HepG2 (cell line): Measurements from ENCODE around the gene CLTCL1. TPM values are rescaled to one million over a fixed set of nuclear protein-coding genes. Genes with fewer than 3 reads are reported as not detected.

Experiments
- BCL6 ChIP-seq: IDR thresholded peaks from 2 replicates; pipeline ENCODE4 v1.6.1; 2016; ENCODE audit warnings: missing genetic modification reagents, missing compliant biosample characterization
- CBFB ChIP-seq: sonication (generic); formaldehyde crosslinking; IDR thresholded peaks from 2 replicates; pipeline ENCODE4 v1.4.0; 2020; ENCODE audit warnings: missing genetic modification reagents
- FLYWCH1 ChIP-seq: sonication (generic); formaldehyde crosslinking; IDR thresholded peaks from 2 replicates; pipeline ENCODE4 v1.8.1; 2023; ENCODE audit warnings: mild to moderate bottlenecking, missing genetic modification reagents
- HOXA9 ChIP-seq: sonication (generic); formaldehyde crosslinking; IDR thresholded peaks from 2 replicates; pipeline ENCODE4 v1.8.1; 2022; ENCODE audit warnings: missing genetic modification reagents, mild to moderate bottlenecking, moderate library complexity, borderline replicate concordance
- MATR3 ChIP-seq: sonication (generic); formaldehyde crosslinking; IDR thresholded peaks from 2 replicates; pipeline ENCODE4 v1.4.0; 2020; ENCODE audit warnings: missing genetic modification reagents
- NFYB ChIP-seq: sonication (generic); formaldehyde crosslinking; IDR thresholded peaks from 2 replicates; pipeline ENCODE4 v1.4.0; 2020; ENCODE audit warnings: missing genetic modification reagents
- NR2C2 ChIP-seq: sonication (generic); formaldehyde crosslinking; IDR thresholded peaks from 2 replicates; pipeline ENCODE4 v1.4.0; 2020; ENCODE audit warnings: missing genetic modification reagents, mild to moderate bottlenecking, moderate library complexity, borderline replicate concordance
- SAP130 ChIP-seq: IDR thresholded peaks from 2 replicates; pipeline ENCODE4 v1.6.1; 2016; ENCODE audit warnings: low read depth
- SMAD3 ChIP-seq: sonication (generic); formaldehyde crosslinking; IDR thresholded peaks from 2 replicates; pipeline ENCODE4 v1.4.0; 2020; ENCODE audit warnings: missing genetic modification reagents
- TMF1 ChIP-seq: sonication (generic); formaldehyde crosslinking; IDR thresholded peaks from 2 replicates; pipeline ENCODE4 v1.8.1; 2022; ENCODE audit warnings: low read depth, missing genetic modification reagents
- ZNF598 ChIP-seq: sonication (generic); formaldehyde crosslinking; IDR thresholded peaks from 2 replicates; pipeline ENCODE4 v1.5.1; 2020; ENCODE audit warnings: mild to moderate bottlenecking, missing genetic modification reagents, borderline replicate concordance
- ZNF709 ChIP-seq: sonication (generic); formaldehyde crosslinking; IDR thresholded peaks from 2 replicates; pipeline ENCODE4 v1.5.0; 2020; ENCODE audit warnings: mild to moderate bottlenecking, missing genetic modification reagents
- ZNF768 ChIP-seq: sonication (generic); formaldehyde crosslinking; IDR thresholded peaks from 2 replicates; pipeline ENCODE4 v1.4.0; 2020; ENCODE audit warnings: missing genetic modification reagents
- ZNF772 ChIP-seq: sonication (generic); formaldehyde crosslinking; IDR thresholded peaks from 2 replicates; pipeline ENCODE4 v1.5.0; 2020; ENCODE audit warnings: mild to moderate bottlenecking, missing genetic modification reagents
- ZSCAN21 ChIP-seq: sonication (generic); formaldehyde crosslinking; IDR thresholded peaks from 2 replicates; pipeline ENCODE4 v1.8.0; 2022; ENCODE audit warnings: mild to moderate bottlenecking, missing genetic modification reagents, moderate library complexity, borderline replicate concordance
- ZSCAN9 ChIP-seq: IDR thresholded peaks from 2 replicates; pipeline ENCODE4 v1.6.1; 2016; ENCODE audit warnings: borderline replicate concordance
- polyA plus RNA-seq, 8 experiments: library from polyadenylated mRNA; depleted of rRNA in 3 of 8; stranded (reverse) in 7 of 8; unstranded in 1 of 8; fragments of >200 nt; fragmentation: Illumina TruSeq in 4 of 8; extraction: Trizol in 4 of 8; gene quantifications; 2 replicates each; pipeline versions ENCODE4 v1.2.1 to v1.2.3, GENCODE V29; 2011 to 2016; ENCODE audit warnings: low read depth in 4 of 8, missing spikeins in 1 of 8, mixed read lengths in 1 of 8; ENCODE audit not compliant: insufficient read depth in 1 of 8
- total RNA-seq, 5 experiments: library from RNA; depleted of rRNA; stranded (reverse); fragments of >200 nt; fragmentation: Illumina TruSeq; extraction: Trizol; gene quantifications; 2 replicates each; pipeline ENCODE4 v1.2.3, GENCODE V29; 2016; ENCODE audit warnings: low read depth in 1 of 5
- TF ChIP-seq, protein P1 (sequence below): sonication (generic); formaldehyde crosslinking; IDR thresholded peaks from 2 replicates; pipeline ENCODE4 v1.5.1; 2020; ENCODE audit warnings: missing genetic modification reagents, mild to moderate bottlenecking, borderline replicate concordance
- TF ChIP-seq, protein P2 (sequence below): sonication (generic); formaldehyde crosslinking; IDR thresholded peaks from 2 replicates; pipeline ENCODE4 v1.5.1; 2020; ENCODE audit warnings: mild to moderate bottlenecking, moderate library complexity, missing genetic modification reagents
- TF ChIP-seq, protein P3 (sequence below): IDR thresholded peaks from 2 replicates; pipeline ENCODE4 v1.6.1; 2012; ENCODE audit warnings: low read depth, low read length, improper control_type of control experiment
- TF ChIP-seq, protein P4 (sequence below): sonication (generic); formaldehyde crosslinking; IDR thresholded peaks from 2 replicates; pipeline ENCODE4 v1.5.0; 2020; ENCODE audit warnings: missing genetic modification reagents
- TF ChIP-seq, protein P5 (sequence below): IDR thresholded peaks from 2 replicates; pipeline ENCODE4 v1.6.1; 2016; ENCODE audit warnings: low read depth, borderline replicate concordance
- TF ChIP-seq, protein P6 (sequence below): sonication (generic); formaldehyde crosslinking; IDR thresholded peaks from 2 replicates; pipeline ENCODE4 v1.5.1; 2020; ENCODE audit warnings: mild to moderate bottlenecking, missing genetic modification reagents, borderline replicate concordance

CLTCL1 gene
- total and polyA plus RNA-seq, 2 of the 13 experiments (the other 11 are each of a cell fraction or from before 2014, with no cell fraction given) = 8.1 to 10.9 TPM

GRCh38 chr22:19179497-19180048, 111.9 kb downstream of the CLTCL1 start (continued):
- TF ChIP-seq, protein P1, sequence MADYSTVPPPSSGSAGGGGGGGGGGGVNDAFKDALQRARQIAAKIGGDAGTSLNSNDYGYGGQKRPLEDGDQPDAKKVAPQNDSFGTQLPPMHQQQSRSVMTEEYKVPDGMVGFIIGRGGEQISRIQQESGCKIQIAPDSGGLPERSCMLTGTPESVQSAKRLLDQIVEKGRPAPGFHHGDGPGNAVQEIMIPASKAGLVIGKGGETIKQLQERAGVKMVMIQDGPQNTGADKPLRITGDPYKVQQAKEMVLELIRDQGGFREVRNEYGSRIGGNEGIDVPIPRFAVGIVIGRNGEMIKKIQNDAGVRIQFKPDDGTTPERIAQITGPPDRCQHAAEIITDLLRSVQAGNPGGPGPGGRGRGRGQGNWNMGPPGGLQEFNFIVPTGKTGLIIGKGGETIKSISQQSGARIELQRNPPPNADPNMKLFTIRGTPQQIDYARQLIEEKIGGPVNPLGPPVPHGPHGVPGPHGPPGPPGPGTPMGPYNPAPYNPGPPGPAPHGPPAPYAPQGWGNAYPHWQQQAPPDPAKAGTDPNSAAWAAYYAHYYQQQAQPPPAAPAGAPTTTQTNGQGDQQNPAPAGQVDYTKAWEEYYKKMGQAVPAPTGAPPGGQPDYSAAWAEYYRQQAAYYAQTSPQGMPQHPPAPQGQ = no peak
- no peak for TF ChIP-seq FLYWCH1
- TF ChIP-seq, protein P2, sequence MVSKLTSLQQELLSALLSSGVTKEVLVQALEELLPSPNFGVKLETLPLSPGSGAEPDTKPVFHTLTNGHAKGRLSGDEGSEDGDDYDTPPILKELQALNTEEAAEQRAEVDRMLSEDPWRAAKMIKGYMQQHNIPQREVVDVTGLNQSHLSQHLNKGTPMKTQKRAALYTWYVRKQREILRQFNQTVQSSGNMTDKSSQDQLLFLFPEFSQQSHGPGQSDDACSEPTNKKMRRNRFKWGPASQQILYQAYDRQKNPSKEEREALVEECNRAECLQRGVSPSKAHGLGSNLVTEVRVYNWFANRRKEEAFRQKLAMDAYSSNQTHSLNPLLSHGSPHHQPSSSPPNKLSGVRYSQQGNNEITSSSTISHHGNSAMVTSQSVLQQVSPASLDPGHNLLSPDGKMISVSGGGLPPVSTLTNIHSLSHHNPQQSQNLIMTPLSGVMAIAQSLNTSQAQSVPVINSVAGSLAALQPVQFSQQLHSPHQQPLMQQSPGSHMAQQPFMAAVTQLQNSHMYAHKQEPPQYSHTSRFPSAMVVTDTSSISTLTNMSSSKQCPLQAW = no peak; the same call in 1 of the 2 replicates
- no peak; the same call in 1 of the 2 replicates for TF ChIP-seq ZNF598 (CRISPR knock-in tag)
- TF ChIP-seq NR2C2 (CRISPR knock-in tag) = 0 out of 2 replicates have a peak, but pooled peaks have one; percentile 1
- TF ChIP-seq CBFB = no peak
- no peak for TF ChIP-seq MATR3 (CRISPR knock-in tag)
- peak; percentile 91 for TF ChIP-seq ZNF768
- TF ChIP-seq ZNF772 = no peak
- peak; percentile 4; the same call in 1 of the 2 replicates for TF ChIP-seq SAP130
- TF ChIP-seq TMF1 (CRISPR knock-in tag) = no peak
- TF ChIP-seq, protein P3, sequence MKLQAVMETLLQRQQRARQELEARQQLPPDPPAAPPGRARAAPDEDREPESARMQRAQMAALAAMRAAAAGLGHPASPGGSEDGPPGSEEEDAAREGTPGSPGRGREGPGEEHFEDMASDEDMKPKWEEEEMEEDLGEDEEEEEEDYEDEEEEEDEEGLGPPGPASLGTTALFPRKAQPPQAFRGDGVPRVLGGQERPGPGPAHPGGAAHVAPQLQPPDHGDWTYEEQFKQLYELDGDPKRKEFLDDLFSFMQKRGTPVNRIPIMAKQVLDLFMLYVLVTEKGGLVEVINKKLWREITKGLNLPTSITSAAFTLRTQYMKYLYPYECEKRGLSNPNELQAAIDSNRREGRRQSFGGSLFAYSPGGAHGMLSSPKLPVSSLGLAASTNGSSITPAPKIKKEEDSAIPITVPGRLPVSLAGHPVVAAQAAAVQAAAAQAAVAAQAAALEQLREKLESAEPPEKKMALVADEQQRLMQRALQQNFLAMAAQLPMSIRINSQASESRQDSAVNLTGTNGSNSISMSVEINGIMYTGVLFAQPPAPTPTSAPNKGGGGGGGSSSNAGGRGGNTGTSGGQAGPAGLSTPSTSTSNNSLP = no peak
- TF ChIP-seq ZNF709 (CRISPR knock-in tag) = no peak
- peak; percentile 8; the same call in 1 of the 2 replicates for TF ChIP-seq BCL6
- 0 out of 2 replicates have a peak, but pooled peaks have one; percentile 34 for TF ChIP-seq SMAD3 (CRISPR knock-in tag)
- TF ChIP-seq, protein P4, sequence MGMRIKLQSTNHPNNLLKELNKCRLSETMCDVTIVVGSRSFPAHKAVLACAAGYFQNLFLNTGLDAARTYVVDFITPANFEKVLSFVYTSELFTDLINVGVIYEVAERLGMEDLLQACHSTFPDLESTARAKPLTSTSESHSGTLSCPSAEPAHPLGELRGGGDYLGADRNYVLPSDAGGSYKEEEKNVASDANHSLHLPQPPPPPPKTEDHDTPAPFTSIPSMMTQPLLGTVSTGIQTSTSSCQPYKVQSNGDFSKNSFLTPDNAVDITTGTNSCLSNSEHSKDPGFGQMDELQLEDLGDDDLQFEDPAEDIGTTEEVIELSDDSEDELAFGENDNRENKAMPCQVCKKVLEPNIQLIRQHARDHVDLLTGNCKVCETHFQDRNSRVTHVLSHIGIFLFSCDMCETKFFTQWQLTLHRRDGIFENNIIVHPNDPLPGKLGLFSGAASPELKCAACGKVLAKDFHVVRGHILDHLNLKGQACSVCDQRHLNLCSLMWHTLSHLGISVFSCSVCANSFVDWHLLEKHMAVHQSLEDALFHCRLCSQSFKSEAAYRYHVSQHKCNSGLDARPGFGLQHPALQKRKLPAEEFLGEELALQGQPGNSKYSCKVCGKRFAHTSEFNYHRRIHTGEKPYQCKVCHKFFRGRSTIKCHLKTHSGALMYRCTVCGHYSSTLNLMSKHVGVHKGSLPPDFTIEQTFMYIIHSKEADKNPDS (CRISPR knock-in tag) = no peak
- TF ChIP-seq ZSCAN21 (CRISPR knock-in tag) = no peak
- TF ChIP-seq, protein P5, sequence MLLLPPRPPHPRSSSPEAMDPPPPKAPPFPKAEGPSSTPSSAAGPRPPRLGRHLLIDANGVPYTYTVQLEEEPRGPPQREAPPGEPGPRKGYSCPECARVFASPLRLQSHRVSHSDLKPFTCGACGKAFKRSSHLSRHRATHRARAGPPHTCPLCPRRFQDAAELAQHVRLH (CRISPR knock-in tag) = no peak
- no peak for TF ChIP-seq NFYB (CRISPR knock-in tag)
- TF ChIP-seq ZSCAN9 (CRISPR knock-in tag) = no peak
- TF ChIP-seq, protein P6, sequence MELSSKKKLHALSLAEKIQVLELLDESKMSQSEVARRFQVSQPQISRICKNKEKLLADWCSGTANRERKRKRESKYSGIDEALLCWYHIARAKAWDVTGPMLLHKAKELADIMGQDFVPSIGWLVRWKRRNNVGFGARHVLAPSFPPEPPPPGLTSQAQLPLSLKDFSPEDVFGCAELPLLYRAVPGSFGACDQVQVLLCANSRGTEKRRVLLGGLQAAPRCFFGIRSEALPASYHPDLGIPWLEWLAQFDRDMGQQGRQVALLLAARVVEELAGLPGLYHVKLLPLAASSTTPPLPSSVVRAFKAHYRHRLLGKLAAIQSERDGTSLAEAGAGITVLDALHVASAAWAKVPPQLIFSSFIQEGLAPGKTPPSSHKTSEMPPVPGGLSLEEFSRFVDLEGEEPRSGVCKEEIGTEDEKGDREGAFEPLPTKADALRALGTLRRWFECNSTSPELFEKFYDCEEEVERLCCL = no peak
- TF ChIP-seq HOXA9 (CRISPR knock-in tag) = no peak
